Measurements from ENCODE around the gene TINAGL1. TPM values are rescaled to one million over a fixed set of nuclear protein-coding genes. Genes with fewer than 3 reads are reported as not detected.
A peak's percentile ranks its signal among the peaks of the same experiment; 100 is the strongest.

TINAGL1 gene
- total RNA-seq, 4 donors from 2014 or later = 229 to 300 (median 272) TPM

DNA sequence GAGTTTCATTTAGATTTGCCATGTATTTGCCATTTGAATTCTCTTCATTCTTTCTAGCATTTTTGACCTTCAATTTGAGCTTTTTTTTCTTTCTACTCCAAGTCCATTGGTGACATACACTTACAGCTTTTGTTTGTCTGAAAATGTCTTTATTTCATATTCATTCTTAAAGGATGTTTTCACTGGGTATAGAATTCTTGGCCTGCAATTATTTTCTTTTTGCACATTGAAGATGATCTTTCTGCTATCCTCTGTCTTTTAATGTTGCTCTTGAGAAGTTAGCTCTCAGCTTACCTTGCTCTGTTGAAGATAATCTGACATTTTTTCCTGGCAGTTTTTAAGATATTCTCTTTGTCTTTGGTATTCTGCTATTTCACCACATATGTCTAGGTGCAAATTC lies 16.6 kb upstream of the TINAGL1 start:
- in situ Hi-C loops (cut with MboI; ENCODE audit: low pct_ligation_motif_present in 1 of 4, low pct_unique_long_range_greater_than_20kb in 1 of 4, low sequenced_read_pairs in 3 of 4) (loop anchor here in 1 of 4 donors (25.0 kb wide), 1 partner anchor 372 kb away; no protein-coding TSS in a partner anchor), intact Hi-C loops (cut with DNase I; ENCODE audit: low total_unique reads) (loop anchor here (10.0 kb wide), 1 partner anchor 225 kb away; no protein-coding TSS in a partner anchor)
- Histone ChIP-seq H3K27ac (no peak overlapping the region), H3K27me3 (peaks cover 20% of the 10 kb centered on the region), H3K4me1 (peaks cover 0 to 30% (median 2%) of the 10 kb centered on the region in 4 donors), H3K4me3 (no peak overlapping the region), H3K36me3 (no peaks in the 10 kb centered on the region), H3K9me3 (no peaks in the 10 kb centered on the region)
- no peak for DNase-seq
- TF ChIP-seq, protein P1, sequence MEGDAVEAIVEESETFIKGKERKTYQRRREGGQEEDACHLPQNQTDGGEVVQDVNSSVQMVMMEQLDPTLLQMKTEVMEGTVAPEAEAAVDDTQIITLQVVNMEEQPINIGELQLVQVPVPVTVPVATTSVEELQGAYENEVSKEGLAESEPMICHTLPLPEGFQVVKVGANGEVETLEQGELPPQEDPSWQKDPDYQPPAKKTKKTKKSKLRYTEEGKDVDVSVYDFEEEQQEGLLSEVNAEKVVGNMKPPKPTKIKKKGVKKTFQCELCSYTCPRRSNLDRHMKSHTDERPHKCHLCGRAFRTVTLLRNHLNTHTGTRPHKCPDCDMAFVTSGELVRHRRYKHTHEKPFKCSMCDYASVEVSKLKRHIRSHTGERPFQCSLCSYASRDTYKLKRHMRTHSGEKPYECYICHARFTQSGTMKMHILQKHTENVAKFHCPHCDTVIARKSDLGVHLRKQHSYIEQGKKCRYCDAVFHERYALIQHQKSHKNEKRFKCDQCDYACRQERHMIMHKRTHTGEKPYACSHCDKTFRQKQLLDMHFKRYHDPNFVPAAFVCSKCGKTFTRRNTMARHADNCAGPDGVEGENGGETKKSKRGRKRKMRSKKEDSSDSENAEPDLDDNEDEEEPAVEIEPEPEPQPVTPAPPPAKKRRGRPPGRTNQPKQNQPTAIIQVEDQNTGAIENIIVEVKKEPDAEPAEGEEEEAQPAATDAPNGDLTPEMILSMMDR (IDR thresholded peaks at IDR 0.05) = no peak
- TF ChIP-seq EP300 (IDR thresholded peaks at IDR 0.05; ENCODE audit: low read depth) (no peak), POLR2AphosphoS5 (IDR thresholded peaks at IDR 0.05) (no peak), POLR2A (IDR thresholded peaks at IDR 0.05) (no peak)

GRCh38 chr1:31560394-31560793 lies 15.9 kb upstream of the TINAGL1 start:
- TF ChIP-seq POLR2AphosphoS5 (IDR thresholded peaks at IDR 0.05) (no peak), EP300 (IDR thresholded peaks at IDR 0.05; ENCODE audit: low read depth) (no peak), POLR2A (IDR thresholded peaks at IDR 0.05) (no peak)
- TF ChIP-seq, protein P1 (IDR thresholded peaks at IDR 0.05) = no peak
- no peaks in the 10 kb centered on the region for H3K36me3 ChIP-seq
- DNase-seq = no peak
- intact Hi-C loops (cut with DNase I; ENCODE audit: low total_unique reads) = loop anchor here (10.0 kb wide), 1 partner anchor 224 kb away; no protein-coding TSS in a partner anchor
- H3K27ac ChIP-seq = no peak overlapping the region
- WGBS, 2 donors (ENCODE audit: low coverage in 1 of 2) = 52 to 59% methylated on average over 4 of the region's 4 CpGs
- H3K4me3 ChIP-seq = no peak overlapping the region
- peaks cover 0 to 28% (median 2%) of the 10 kb centered on the region in 4 donors for H3K4me1 ChIP-seq
- in situ Hi-C loops (cut with MboI; ENCODE audit: low pct_ligation_motif_present in 1 of 4, low pct_unique_long_range_greater_than_20kb in 1 of 4, low sequenced_read_pairs in 3 of 4) = loop anchor here in 1 of 4 donors (25.0 kb wide), 1 partner anchor 373 kb away; no protein-coding TSS in a partner anchor
- H3K9me3 ChIP-seq = no peaks in the 10 kb centered on the region
- H3K27me3 ChIP-seq = peaks cover 20% of the 10 kb centered on the region

DNA sequence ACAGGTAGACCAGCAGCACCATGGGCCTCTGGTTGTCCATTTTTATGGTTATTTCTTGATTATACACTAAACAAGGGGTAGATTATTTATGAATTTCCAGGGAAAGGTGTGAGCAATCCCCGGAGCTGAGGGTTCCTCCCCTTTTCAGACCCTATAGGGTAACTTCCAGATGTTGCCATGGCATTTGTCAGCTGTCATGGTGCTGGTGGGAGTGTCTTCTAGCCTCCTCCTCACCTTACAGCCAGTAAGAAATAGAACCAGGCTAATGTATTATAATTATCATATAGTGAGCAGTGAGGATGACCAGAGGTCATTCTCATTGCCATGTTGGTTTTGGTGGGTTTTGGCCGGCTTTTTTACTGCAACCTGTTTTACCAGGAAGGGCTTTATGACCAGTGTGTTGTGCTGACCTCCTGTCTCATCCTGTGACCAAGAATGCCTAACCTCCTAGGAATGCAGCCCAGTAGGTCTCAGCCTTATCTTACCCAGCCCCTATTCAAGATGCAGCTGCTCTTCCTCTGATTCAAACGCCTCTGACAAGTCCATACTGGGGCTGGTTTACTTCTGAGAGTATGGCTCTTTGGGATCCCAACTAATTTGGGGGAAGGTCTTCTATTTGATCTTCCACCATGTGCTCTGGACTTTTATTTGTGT lies 13.5 kb upstream of the TINAGL1 start:
- peaks cover 20% of the 10 kb centered on the region for H3K27me3 ChIP-seq
- intact Hi-C loops (cut with DNase I; ENCODE audit: low total_unique reads) (loop anchor here (10.0 kb wide), 1 partner anchor 222 kb away; no protein-coding TSS in a partner anchor), in situ Hi-C loops (cut with MboI; ENCODE audit: low pct_ligation_motif_present in 1 of 4, low pct_unique_long_range_greater_than_20kb in 1 of 4, low sequenced_read_pairs in 3 of 4) (loop anchor here in 1 of 4 donors (25.0 kb wide), 1 partner anchor 376 kb away; no protein-coding TSS in a partner anchor)
- H3K27ac ChIP-seq = peak overlapping the region; percentile 16 to 57 (median 54)
- DNase-seq = no peak
- H3K4me1 ChIP-seq = peaks cover 0 to 24% (median 0%) of the 10 kb centered on the region in 4 donors
- peak; percentile 25 for TF ChIP-seq POLR2A (IDR thresholded peaks at IDR 0.05)
- TF ChIP-seq, protein P1 (IDR thresholded peaks at IDR 0.05) = no peak
- peak in 1 of 3 donors; percentile 19 for TF ChIP-seq POLR2AphosphoS5 (IDR thresholded peaks at IDR 0.05)
- H3K36me3 ChIP-seq = no peaks in the 10 kb centered on the region
- H3K9me3 ChIP-seq = no peaks in the 10 kb centered on the region
- 17% methylated on average over 3 of the region's 3 CpGs; no CpG with 5 or more reads in 1 of the 2 donors for WGBS, 2 donors (ENCODE audit: low coverage in 1 of 2)
- no peak overlapping the region for H3K4me3 ChIP-seq

DNA sequence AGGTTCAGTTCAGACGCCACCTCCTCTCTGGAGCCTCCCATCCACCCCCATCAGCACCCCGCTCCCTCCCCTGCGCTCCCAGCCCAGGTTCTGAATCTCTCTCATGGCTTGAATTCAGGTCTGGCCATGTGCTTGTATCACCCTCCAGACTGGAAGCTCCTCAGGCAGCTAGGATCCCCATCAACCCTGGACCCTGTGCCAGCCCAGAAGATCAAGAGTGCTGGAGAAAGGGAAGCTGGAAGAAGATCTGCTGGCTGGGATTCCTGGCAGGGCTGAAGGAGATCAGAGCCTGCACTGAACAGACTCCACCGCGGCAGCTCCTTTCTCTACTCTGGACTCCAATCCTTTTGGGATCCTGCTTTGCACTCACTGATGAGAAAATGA lies 11.7 kb upstream of the TINAGL1 start:
- WGBS, 2 donors (ENCODE audit: low coverage in 1 of 2) = 57 to 77% methylated on average over 2 to 5 of the region's 5 CpGs
- no peak overlapping the region for H3K4me3 ChIP-seq
- in situ Hi-C loops (cut with MboI; ENCODE audit: low pct_ligation_motif_present in 1 of 4, low pct_unique_long_range_greater_than_20kb in 1 of 4, low sequenced_read_pairs in 3 of 4) = loop anchor here in 1 of 4 donors (25.0 kb wide), 1 partner anchor 377 kb away; no protein-coding TSS in a partner anchor
- H3K4me1 ChIP-seq = peaks cover 0 to 24% (median 0%) of the 10 kb centered on the region in 4 donors
- no peak for TF ChIP-seq POLR2A (IDR thresholded peaks at IDR 0.05)
- TF ChIP-seq, protein P1 (IDR thresholded peaks at IDR 0.05) = no peak
- no peak for TF ChIP-seq EP300 (IDR thresholded peaks at IDR 0.05; ENCODE audit: low read depth)
- no peak for TF ChIP-seq POLR2AphosphoS5 (IDR thresholded peaks at IDR 0.05)
- no peaks in the 10 kb centered on the region for H3K36me3 ChIP-seq
- intact Hi-C loops (cut with DNase I; ENCODE audit: low total_unique reads) = loop anchor here (2.0 to 10.0 kb wide), 2 partner anchors 30 to 220 kb away; no protein-coding TSS in a partner anchor
- H3K27ac ChIP-seq = peak overlapping the region in 3 of 4 donors; percentile 0 to 17 (median 16)
- no peak for DNase-seq
- peaks cover 12% of the 10 kb centered on the region for H3K27me3 ChIP-seq
- H3K9me3 ChIP-seq = no peaks in the 10 kb centered on the region
